GM12873 (cell line): ENCODE results near the gene FOXJ3.

Experiments
- CTCF ChIP-seq: IDR thresholded peaks from 2 replicates; pipeline ENCODE4 v1.5.1; 2012; ENCODE audit warnings: low read depth, mild to moderate bottlenecking, moderate library complexity, low read length, control low read depth; ENCODE audit not compliant: insufficient read depth; ENCODE audit errors: missing control alignments

Gene FOXJ3

GRCh38 chr1:42260376-42261070 lies 74.5 kb downstream of the FOXJ3 start:
- TF ChIP-seq CTCF = no peak

- TF ChIP-seq CTCF = no peak
Measured at GRCh38 chr1:42259739-42260064, 75.3 kb downstream of the FOXJ3 start.

GRCh38 chr1:42259059-42259738 lies 75.8 kb downstream of the FOXJ3 start:
- no peak for TF ChIP-seq CTCF

- TF ChIP-seq CTCF = no peak
Measured at GRCh38 chr1:42258218-42258617, 76.8 kb downstream of the FOXJ3 start.

GRCh38 chr1:42251042-42251441 lies 84.0 kb downstream of the FOXJ3 start:
- TF ChIP-seq CTCF = no peak

- no peak for TF ChIP-seq CTCF
Measured at GRCh38 chr1:42250164-42250563, 84.9 kb downstream of the FOXJ3 start.

- no peak for TF ChIP-seq CTCF
Measured at GRCh38 chr1:42240966-42241755, 93.9 kb downstream of the FOXJ3 start.
